ENCODE results near the gene CDH16. TPM values are rescaled to one million over a fixed set of nuclear protein-coding genes. Genes with fewer than 3 reads are reported as not detected.

CDH16 gene
- total and polyA plus RNA-seq, 2 of the 13 experiments (the other 11 are each of a cell fraction or from before 2014, with no cell fraction given) = 2.7 to 3.9 TPM

DNA sequence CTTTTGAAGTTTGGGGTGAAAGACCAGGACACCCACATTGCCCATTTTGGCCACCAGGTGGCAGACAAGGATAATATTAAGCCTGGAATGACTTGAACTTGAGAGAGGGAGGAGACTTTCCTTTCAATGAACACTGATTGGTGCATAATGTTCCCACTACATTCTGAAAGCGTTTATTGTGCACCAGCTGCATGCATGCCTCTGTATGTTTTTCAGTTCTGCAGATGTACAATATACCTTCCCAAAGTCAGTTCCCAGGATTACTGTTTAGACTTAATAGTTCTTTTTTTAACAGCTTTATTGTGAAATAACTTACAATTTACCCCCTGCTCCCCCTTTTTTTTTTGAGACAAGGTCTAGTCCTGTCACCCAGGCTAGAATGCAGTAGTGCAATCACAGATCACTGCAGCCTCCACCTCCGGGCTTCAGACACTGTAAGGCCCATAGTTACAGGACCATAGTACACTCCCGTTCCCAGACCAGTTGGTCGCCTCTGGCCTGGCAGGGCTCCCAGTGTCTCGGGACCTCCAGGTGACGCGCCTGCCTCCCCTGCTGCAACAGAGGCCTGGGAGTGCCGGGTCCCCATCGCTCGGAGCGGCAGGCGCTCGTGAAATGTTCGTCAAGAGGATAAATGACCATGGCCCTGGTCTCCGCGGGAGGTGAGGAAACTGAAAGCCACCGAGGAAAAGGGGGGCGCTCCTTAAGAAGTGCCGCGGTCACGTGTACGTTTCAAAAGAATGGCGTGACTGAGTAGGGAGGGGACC lies 28.8 kb upstream of the CDH16 start (continued):
- TF ChIP-seq, protein P1, sequence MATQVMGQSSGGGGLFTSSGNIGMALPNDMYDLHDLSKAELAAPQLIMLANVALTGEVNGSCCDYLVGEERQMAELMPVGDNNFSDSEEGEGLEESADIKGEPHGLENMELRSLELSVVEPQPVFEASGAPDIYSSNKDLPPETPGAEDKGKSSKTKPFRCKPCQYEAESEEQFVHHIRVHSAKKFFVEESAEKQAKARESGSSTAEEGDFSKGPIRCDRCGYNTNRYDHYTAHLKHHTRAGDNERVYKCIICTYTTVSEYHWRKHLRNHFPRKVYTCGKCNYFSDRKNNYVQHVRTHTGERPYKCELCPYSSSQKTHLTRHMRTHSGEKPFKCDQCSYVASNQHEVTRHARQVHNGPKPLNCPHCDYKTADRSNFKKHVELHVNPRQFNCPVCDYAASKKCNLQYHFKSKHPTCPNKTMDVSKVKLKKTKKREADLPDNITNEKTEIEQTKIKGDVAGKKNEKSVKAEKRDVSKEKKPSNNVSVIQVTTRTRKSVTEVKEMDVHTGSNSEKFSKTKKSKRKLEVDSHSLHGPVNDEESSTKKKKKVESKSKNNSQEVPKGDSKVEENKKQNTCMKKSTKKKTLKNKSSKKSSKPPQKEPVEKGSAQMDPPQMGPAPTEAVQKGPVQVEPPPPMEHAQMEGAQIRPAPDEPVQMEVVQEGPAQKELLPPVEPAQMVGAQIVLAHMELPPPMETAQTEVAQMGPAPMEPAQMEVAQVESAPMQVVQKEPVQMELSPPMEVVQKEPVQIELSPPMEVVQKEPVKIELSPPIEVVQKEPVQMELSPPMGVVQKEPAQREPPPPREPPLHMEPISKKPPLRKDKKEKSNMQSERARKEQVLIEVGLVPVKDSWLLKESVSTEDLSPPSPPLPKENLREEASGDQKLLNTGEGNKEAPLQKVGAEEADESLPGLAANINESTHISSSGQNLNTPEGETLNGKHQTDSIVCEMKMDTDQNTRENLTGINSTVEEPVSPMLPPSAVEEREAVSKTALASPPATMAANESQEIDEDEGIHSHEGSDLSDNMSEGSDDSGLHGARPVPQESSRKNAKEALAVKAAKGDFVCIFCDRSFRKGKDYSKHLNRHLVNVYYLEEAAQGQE (IDR thresholded peaks at IDR 0.05; ENCODE audit: borderline replicate concordance in 1 of 2, low read depth in 1 of 2, low read length in 2 of 2) = no peak
- TF ChIP-seq, protein P2, sequence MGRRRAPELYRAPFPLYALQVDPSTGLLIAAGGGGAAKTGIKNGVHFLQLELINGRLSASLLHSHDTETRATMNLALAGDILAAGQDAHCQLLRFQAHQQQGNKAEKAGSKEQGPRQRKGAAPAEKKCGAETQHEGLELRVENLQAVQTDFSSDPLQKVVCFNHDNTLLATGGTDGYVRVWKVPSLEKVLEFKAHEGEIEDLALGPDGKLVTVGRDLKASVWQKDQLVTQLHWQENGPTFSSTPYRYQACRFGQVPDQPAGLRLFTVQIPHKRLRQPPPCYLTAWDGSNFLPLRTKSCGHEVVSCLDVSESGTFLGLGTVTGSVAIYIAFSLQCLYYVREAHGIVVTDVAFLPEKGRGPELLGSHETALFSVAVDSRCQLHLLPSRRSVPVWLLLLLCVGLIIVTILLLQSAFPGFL (CRISPR knock-in tag; IDR thresholded peaks at IDR 0.05) = no peak
- no peak for TF ChIP-seq PHF20 (CRISPR knock-in tag; IDR thresholded peaks at IDR 0.05)
- TF ChIP-seq, protein P3, sequence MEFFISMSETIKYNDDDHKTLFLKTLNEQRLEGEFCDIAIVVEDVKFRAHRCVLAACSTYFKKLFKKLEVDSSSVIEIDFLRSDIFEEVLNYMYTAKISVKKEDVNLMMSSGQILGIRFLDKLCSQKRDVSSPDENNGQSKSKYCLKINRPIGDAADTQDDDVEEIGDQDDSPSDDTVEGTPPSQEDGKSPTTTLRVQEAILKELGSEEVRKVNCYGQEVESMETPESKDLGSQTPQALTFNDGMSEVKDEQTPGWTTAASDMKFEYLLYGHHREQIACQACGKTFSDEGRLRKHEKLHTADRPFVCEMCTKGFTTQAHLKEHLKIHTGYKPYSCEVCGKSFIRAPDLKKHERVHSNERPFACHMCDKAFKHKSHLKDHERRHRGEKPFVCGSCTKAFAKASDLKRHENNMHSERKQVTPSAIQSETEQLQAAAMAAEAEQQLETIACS (CRISPR knock-in tag; IDR thresholded peaks at IDR 0.05) = peak; percentile 25; the same call in 1 of the 2 replicates
- TF ChIP-seq IRF2 (CRISPR knock-in tag; IDR thresholded peaks at IDR 0.05) = peak; percentile 74; the same call in 1 of the 2 replicates
- TF ChIP-seq RAD21 (CRISPR knock-in tag; IDR thresholded peaks at IDR 0.05) = peak; percentile 76
- TF ChIP-seq, protein P4, sequence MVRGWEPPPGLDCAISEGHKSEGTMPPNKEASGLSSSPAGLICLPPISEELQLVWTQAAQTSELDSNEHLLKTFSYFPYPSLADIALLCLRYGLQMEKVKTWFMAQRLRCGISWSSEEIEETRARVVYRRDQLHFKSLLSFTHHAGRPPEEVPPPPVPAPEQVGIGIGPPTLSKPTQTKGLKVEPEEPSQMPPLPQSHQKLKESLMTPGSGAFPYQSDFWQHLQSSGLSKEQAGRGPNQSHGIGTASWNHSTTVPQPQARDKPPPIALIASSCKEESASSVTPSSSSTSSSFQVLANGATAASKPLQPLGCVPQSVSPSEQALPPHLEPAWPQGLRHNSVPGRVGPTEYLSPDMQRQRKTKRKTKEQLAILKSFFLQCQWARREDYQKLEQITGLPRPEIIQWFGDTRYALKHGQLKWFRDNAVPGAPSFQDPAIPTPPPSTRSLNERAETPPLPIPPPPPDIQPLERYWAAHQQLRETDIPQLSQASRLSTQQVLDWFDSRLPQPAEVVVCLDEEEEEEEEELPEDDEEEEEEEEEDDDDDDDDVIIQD (CRISPR knock-in tag; IDR thresholded peaks at IDR 0.05; ENCODE audit: low read depth) = 0 out of 2 replicates have a peak, but pooled peaks have one; percentile 18
- no peak for TF ChIP-seq ZFYVE20 (CRISPR knock-in tag; IDR thresholded peaks at IDR 0.05; ENCODE audit: borderline replicate concordance, low read depth)
- TF ChIP-seq, protein P5, sequence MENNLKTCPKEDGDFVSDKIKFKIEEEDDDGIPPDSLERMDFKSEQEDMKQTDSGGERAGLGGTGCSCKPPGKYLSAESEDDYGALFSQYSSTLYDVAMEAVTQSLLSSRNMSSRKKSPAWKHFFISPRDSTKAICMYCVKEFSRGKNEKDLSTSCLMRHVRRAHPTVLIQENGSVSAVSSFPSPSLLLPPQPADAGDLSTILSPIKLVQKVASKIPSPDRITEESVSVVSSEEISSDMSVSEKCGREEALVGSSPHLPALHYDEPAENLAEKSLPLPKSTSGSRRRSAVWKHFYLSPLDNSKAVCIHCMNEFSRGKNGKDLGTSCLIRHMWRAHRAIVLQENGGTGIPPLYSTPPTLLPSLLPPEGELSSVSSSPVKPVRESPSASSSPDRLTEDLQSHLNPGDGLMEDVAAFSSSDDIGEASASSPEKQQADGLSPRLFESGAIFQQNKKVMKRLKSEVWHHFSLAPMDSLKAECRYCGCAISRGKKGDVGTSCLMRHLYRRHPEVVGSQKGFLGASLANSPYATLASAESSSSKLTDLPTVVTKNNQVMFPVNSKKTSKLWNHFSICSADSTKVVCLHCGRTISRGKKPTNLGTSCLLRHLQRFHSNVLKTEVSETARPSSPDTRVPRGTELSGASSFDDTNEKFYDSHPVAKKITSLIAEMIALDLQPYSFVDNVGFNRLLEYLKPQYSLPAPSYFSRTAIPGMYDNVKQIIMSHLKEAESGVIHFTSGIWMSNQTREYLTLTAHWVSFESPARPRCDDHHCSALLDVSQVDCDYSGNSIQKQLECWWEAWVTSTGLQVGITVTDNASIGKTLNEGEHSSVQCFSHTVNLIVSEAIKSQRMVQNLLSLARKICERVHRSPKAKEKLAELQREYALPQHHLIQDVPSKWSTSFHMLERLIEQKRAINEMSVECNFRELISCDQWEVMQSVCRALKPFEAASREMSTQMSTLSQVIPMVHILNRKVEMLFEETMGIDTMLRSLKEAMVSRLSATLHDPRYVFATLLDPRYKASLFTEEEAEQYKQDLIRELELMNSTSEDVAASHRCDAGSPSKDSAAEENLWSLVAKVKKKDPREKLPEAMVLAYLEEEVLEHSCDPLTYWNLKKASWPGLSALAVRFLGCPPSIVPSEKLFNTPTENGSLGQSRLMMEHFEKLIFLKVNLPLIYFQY (CRISPR knock-in tag; IDR thresholded peaks at IDR 0.05; ENCODE audit: borderline replicate concordance) = 0 out of 2 replicates have a peak, but pooled peaks have one; percentile 24
- TF ChIP-seq ISL2 (CRISPR knock-in tag; IDR thresholded peaks at IDR 0.05) = 0 out of 2 replicates have a peak, but pooled peaks have one; percentile 7
- TF ChIP-seq NFYB (CRISPR knock-in tag; IDR thresholded peaks at IDR 0.05) = peak; percentile 70
- TF ChIP-seq ZNF331 (CRISPR knock-in tag; IDR thresholded peaks at IDR 0.05) = peak; percentile 59; the same call in 1 of the 2 replicates
- TF ChIP-seq, protein P6, sequence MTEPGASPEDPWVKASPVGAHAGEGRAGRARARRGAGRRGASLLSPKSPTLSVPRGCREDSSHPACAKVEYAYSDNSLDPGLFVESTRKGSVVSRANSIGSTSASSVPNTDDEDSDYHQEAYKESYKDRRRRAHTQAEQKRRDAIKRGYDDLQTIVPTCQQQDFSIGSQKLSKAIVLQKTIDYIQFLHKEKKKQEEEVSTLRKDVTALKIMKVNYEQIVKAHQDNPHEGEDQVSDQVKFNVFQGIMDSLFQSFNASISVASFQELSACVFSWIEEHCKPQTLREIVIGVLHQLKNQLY (CRISPR knock-in tag; IDR thresholded peaks at IDR 0.05) = 0 out of 2 replicates have a peak, but pooled peaks have one; percentile 28
- TF ChIP-seq ZNF136 (CRISPR knock-in tag; IDR thresholded peaks at IDR 0.05; ENCODE audit: low read depth) = peak; percentile 67; the same call in 1 of the 2 replicates
- TF ChIP-seq SOX6 (IDR thresholded peaks at IDR 0.05) = no peak
- 0 out of 2 replicates have a peak, but pooled peaks have one; percentile 18 for TF ChIP-seq SOX6 (CRISPR knock-in tag; IDR thresholded peaks at IDR 0.05)

Measured in HepG2 (cell line).